Measurements from ENCODE around the gene DNAJC1. TPM values are rescaled to one million over a fixed set of nuclear protein-coding genes. Genes with fewer than 3 reads are reported as not detected.
A peak's percentile ranks its signal among the peaks of the same experiment; 100 is the strongest.

Gene DNAJC1
- total and polyA plus RNA-seq, 4 donors = 15.2 to 30.4 (median 22.7) TPM

GRCh38 chr10:21757185-21757901 is 246.2 kb downstream of the DNAJC1 start:
- Histone ChIP-seq H3K4me3 (ENCODE audit: low read length in 2 of 2) (no peak overlapping the region), H3K9me3 (ENCODE audit: control insufficient read depth, low read length) (no peaks in the 10 kb centered on the region), H3K36me3 (ENCODE audit: control insufficient read depth in 1 of 2, insufficient read depth in 2 of 2, low read length in 1 of 2) (no peaks in the 10 kb centered on the region), H3K4me1 (ENCODE audit: control insufficient read depth in 1 of 2, insufficient read depth in 2 of 2, low read length in 2 of 2) (no peaks in the 10 kb centered on the region), H3K27me3 (ENCODE audit: control insufficient read depth in 1 of 2, insufficient read depth in 2 of 2, low read length in 1 of 2) (no peaks in the 10 kb centered on the region), H3K27ac (ENCODE audit: low read depth in 1 of 2, low read length in 2 of 2) (no peak overlapping the region)
- 70 to 75% methylated on average over 8 of the region's 8 CpGs for WGBS, 2 donors
- no peak for DNase-seq
- peak; percentile 54 for ATAC-seq (ENCODE audit: low FRiP score)
- intact Hi-C loops (cut with DNase I) = no loop called here

- 87 to 91% methylated on average over 12 of the region's 12 CpGs for WGBS, 2 donors
- H3K4me3 ChIP-seq (ENCODE audit: low read length in 2 of 2) = no peak overlapping the region
- no peaks in the 10 kb centered on the region for H3K36me3 ChIP-seq (ENCODE audit: control insufficient read depth in 1 of 2, insufficient read depth in 2 of 2, low read length in 1 of 2)
- ATAC-seq (ENCODE audit: low FRiP score) = no peak
- no peaks in the 10 kb centered on the region for H3K9me3 ChIP-seq (ENCODE audit: control insufficient read depth, low read length)
- no peaks in the 10 kb centered on the region for H3K27me3 ChIP-seq (ENCODE audit: control insufficient read depth in 1 of 2, insufficient read depth in 2 of 2, low read length in 1 of 2)
- no peak overlapping the region for H3K27ac ChIP-seq (ENCODE audit: low read depth in 1 of 2, low read length in 2 of 2)
- no peak for DNase-seq
- no peaks in the 10 kb centered on the region for H3K4me1 ChIP-seq (ENCODE audit: control insufficient read depth in 1 of 2, insufficient read depth in 2 of 2, low read length in 2 of 2)
- intact Hi-C loops (cut with DNase I) = no loop called here
These were observed 246.8 kb downstream of the DNAJC1 start for GRCh38 chr10:21756707-21757106.

- DNase-seq (no peak), ATAC-seq (ENCODE audit: low FRiP score) (no peak)
- H3K36me3 ChIP-seq (ENCODE audit: control insufficient read depth in 1 of 2, insufficient read depth in 2 of 2, low read length in 1 of 2) = no peaks in the 10 kb centered on the region
- 74 to 81% methylated on average over 10 of the region's 10 CpGs for WGBS, 2 donors
- intact Hi-C loops (cut with DNase I) = no loop called here
- H3K9me3 ChIP-seq (ENCODE audit: control insufficient read depth, low read length) = no peaks in the 10 kb centered on the region
- H3K27me3 ChIP-seq (ENCODE audit: control insufficient read depth in 1 of 2, insufficient read depth in 2 of 2, low read length in 1 of 2) = no peaks in the 10 kb centered on the region
- H3K4me3 ChIP-seq (ENCODE audit: low read length in 2 of 2) = no peak overlapping the region
- no peaks in the 10 kb centered on the region for H3K4me1 ChIP-seq (ENCODE audit: control insufficient read depth in 1 of 2, insufficient read depth in 2 of 2, low read length in 2 of 2)
- H3K27ac ChIP-seq (ENCODE audit: low read depth in 1 of 2, low read length in 2 of 2) = no peak overlapping the region
These were observed 249.0 kb downstream of the DNAJC1 start for GRCh38 chr10:21754410-21755011.

GRCh38 chr10:21753497-21754270 is 249.8 kb downstream of the DNAJC1 start:
- H3K27me3 ChIP-seq (ENCODE audit: control insufficient read depth in 1 of 2, insufficient read depth in 2 of 2, low read length in 1 of 2) = no peaks in the 10 kb centered on the region
- ATAC-seq (ENCODE audit: low FRiP score) = no peak
- no peaks in the 10 kb centered on the region for H3K9me3 ChIP-seq (ENCODE audit: control insufficient read depth, low read length)
- H3K36me3 ChIP-seq (ENCODE audit: control insufficient read depth in 1 of 2, insufficient read depth in 2 of 2, low read length in 1 of 2) = no peaks in the 10 kb centered on the region
- no peak overlapping the region for H3K27ac ChIP-seq (ENCODE audit: low read depth in 1 of 2, low read length in 2 of 2)
- DNase-seq = no peak
- no peaks in the 10 kb centered on the region for H3K4me1 ChIP-seq (ENCODE audit: control insufficient read depth in 1 of 2, insufficient read depth in 2 of 2, low read length in 2 of 2)
- WGBS, 2 donors = 85 to 87% methylated on average over 17 to 18 of the region's 18 CpGs
- intact Hi-C loops (cut with DNase I) = no loop called here
- no peak overlapping the region for H3K4me3 ChIP-seq (ENCODE audit: low read length in 2 of 2)

- ATAC-seq (ENCODE audit: low FRiP score) (no peak), DNase-seq (no peak)
- WGBS, 2 donors = 80 to 86% methylated on average over 26 of the region's 26 CpGs
- no peak overlapping the region for H3K4me3 ChIP-seq (ENCODE audit: low read length in 2 of 2)
- no peaks in the 10 kb centered on the region for H3K36me3 ChIP-seq (ENCODE audit: control insufficient read depth in 1 of 2, insufficient read depth in 2 of 2, low read length in 1 of 2)
- intact Hi-C loops (cut with DNase I) = no loop called here
- no peaks in the 10 kb centered on the region for H3K4me1 ChIP-seq (ENCODE audit: control insufficient read depth in 1 of 2, insufficient read depth in 2 of 2, low read length in 2 of 2)
- H3K9me3 ChIP-seq (ENCODE audit: control insufficient read depth, low read length) = no peaks in the 10 kb centered on the region
- H3K27me3 ChIP-seq (ENCODE audit: control insufficient read depth in 1 of 2, insufficient read depth in 2 of 2, low read length in 1 of 2) = no peaks in the 10 kb centered on the region
- no peak overlapping the region for H3K27ac ChIP-seq (ENCODE audit: low read depth in 1 of 2, low read length in 2 of 2)
These were observed 251.9 kb downstream of the DNAJC1 start for GRCh38 chr10:21751341-21752310.

GRCh38 chr10:21750424-21750823 is 253.1 kb downstream of the DNAJC1 start:
- no peaks in the 10 kb centered on the region for H3K4me1 ChIP-seq (ENCODE audit: control insufficient read depth in 1 of 2, insufficient read depth in 2 of 2, low read length in 2 of 2)
- no peaks in the 10 kb centered on the region for H3K36me3 ChIP-seq (ENCODE audit: control insufficient read depth in 1 of 2, insufficient read depth in 2 of 2, low read length in 1 of 2)
- WGBS, 2 donors = 94 to 95% methylated on average over 12 of the region's 12 CpGs
- no peak for ATAC-seq (ENCODE audit: low FRiP score)
- H3K27ac ChIP-seq (ENCODE audit: low read depth in 1 of 2, low read length in 2 of 2) = no peak overlapping the region
- no peaks in the 10 kb centered on the region for H3K9me3 ChIP-seq (ENCODE audit: control insufficient read depth, low read length)
- intact Hi-C loops (cut with DNase I) = no loop called here
- H3K4me3 ChIP-seq (ENCODE audit: low read length in 2 of 2) = no peak overlapping the region
- no peak for DNase-seq
- no peaks in the 10 kb centered on the region for H3K27me3 ChIP-seq (ENCODE audit: control insufficient read depth in 1 of 2, insufficient read depth in 2 of 2, low read length in 1 of 2)

- intact Hi-C loops (cut with DNase I) = no loop called here
- no peaks in the 10 kb centered on the region for H3K9me3 ChIP-seq (ENCODE audit: control insufficient read depth, low read length)
- H3K4me3 ChIP-seq (ENCODE audit: low read length in 2 of 2) = no peak overlapping the region
These were observed 253.7 kb downstream of the DNAJC1 start for GRCh38 chr10:21749788-21750187.

GRCh38 chr10:21747809-21748208 is 255.7 kb downstream of the DNAJC1 start:
- H3K27me3 ChIP-seq (ENCODE audit: control insufficient read depth in 1 of 2, insufficient read depth in 2 of 2, low read length in 1 of 2) = no peaks in the 10 kb centered on the region
- intact Hi-C loops (cut with DNase I) = no loop called here
- WGBS, 2 donors = 84 to 90% methylated on average over 4 of the region's 4 CpGs
- H3K4me3 ChIP-seq (ENCODE audit: low read length in 2 of 2) = no peak overlapping the region
- no peaks in the 10 kb centered on the region for H3K36me3 ChIP-seq (ENCODE audit: control insufficient read depth in 1 of 2, insufficient read depth in 2 of 2, low read length in 1 of 2)
- H3K9me3 ChIP-seq (ENCODE audit: control insufficient read depth, low read length) = no peaks in the 10 kb centered on the region
- H3K4me1 ChIP-seq (ENCODE audit: control insufficient read depth in 1 of 2, insufficient read depth in 2 of 2, low read length in 2 of 2) = no peaks in the 10 kb centered on the region
- no peak for DNase-seq
- no peak for ATAC-seq (ENCODE audit: low FRiP score)
- no peak overlapping the region for H3K27ac ChIP-seq (ENCODE audit: low read depth in 1 of 2, low read length in 2 of 2)

More at GRCh38 chr10:21749788-21750187, 253.7 kb downstream of the DNAJC1 start:
- ATAC-seq (ENCODE audit: low FRiP score) = no peak
- Histone ChIP-seq H3K4me1 (ENCODE audit: control insufficient read depth in 1 of 2, insufficient read depth in 2 of 2, low read length in 2 of 2) (no peaks in the 10 kb centered on the region), H3K36me3 (ENCODE audit: control insufficient read depth in 1 of 2, insufficient read depth in 2 of 2, low read length in 1 of 2) (no peaks in the 10 kb centered on the region), H3K27me3 (ENCODE audit: control insufficient read depth in 1 of 2, insufficient read depth in 2 of 2, low read length in 1 of 2) (no peaks in the 10 kb centered on the region), H3K27ac (ENCODE audit: low read depth in 1 of 2, low read length in 2 of 2) (no peak overlapping the region)
- DNase-seq = no peak
- WGBS, 2 donors = 32 to 42% methylated on average over 3 of the region's 3 CpGs
